Measurements from ENCODE around the gene EFEMP2. TPM values are rescaled to one million over a fixed set of nuclear protein-coding genes. Genes with fewer than 3 reads are reported as not detected.
"Not testable (repeated sequence)": the region's sequence is repeated elsewhere in the genome, so short reads cannot be mapped to it uniquely, and the experiment has no call there.

EFEMP2 gene
- total RNA-seq, 1 donor from 2014 or later = 35.0 TPM

DNA sequence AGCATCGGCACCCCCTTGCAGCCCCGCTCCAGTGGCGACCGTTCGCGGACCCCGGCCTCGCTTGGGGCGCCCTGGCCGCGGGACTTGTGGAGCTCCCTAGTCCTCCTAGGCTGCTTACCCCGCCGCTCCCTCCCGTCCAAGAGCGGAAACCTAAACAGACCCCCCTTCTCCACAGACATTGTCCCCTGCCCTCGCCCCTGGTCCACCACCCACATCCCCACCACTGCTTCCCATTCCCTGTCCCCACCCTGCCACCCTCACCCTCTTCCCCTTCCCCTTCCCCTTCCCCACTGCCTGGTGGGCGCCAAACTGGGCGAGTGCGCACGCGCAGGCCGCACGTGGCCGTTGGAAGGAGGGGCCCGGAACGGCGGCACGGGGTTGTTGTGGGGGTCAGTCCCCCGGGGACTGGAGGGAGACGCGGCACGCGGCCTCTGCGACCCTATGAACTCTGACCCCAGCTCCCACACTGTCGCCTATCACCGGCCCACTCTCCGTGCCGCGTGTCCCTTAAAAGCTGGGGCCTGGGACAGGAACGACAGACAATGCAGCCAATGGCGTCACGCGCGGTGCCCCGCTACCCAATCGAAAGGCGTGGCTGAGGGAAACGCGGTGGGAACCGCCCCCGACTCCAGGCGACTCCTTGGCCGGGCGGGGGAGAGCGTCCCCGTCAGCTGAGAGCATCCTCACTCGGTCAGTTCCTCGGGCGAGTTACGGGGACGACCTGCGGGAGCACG lies 39.1 kb downstream of the EFEMP2 start, which contains the start of gene SNX32:
SNX32 (plus strand) TSS at position 667 of the 734 bp plus-strand sequence. CDS start 103 bp downstream, outside the sequence.
- Histone ChIP-seq H3K9me3 (ENCODE audit: control insufficient read depth in 3 of 3, low read length in 3 of 3) (no peaks in the 10 kb centered on the region), H3K9ac (ENCODE audit: low read depth in 1 of 3, low read length in 3 of 3) (peak within 1 kb of the TSS in 2 of 3 donors; percentile 40 to 73), H3K27me3 (ENCODE audit: control insufficient read depth in 3 of 3, insufficient read depth in 3 of 3, low read length in 3 of 3) (peaks cover 0 to 19% (median 10%) of the 10 kb centered on the region in 3 donors), H3K36me3 (ENCODE audit: control insufficient read depth in 3 of 3, insufficient read depth in 3 of 3, low read length in 3 of 3) (no peaks in the 10 kb centered on the region), H3K4me3 (ENCODE audit: low read length in 3 of 3) (peak within 1 kb of the TSS; percentile 70 to 88 (median 81)), H3K4me1 (ENCODE audit: control insufficient read depth in 3 of 3, insufficient read depth in 3 of 3, low read length in 3 of 3) (peaks cover 8 to 22% (median 16%) of the 10 kb centered on the region in 3 donors), H3K27ac (ENCODE audit: low read depth, low read length) (no peak within 1 kb of the TSS)

DNA sequence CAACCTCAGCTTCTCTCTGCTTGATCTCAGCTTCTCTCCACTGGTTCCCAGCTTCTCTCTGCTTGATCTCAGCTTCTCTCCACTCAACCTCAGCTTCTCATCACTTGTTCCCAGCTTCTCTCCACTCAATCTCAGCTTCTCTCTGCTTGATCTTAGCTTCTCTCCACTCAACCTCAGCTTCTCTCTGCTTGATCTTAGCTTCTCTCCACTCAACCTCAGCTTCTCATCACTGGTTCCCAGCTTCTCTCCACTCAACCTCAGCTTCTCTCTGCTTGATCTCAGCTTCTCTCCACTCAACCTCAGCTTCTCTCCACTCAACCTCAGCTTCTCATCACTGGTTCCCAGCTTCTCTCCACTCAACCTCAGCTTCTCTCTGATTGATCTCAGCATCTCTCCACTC lies 40.4 kb downstream of the EFEMP2 start:
- H3K36me3 ChIP-seq (ENCODE audit: control insufficient read depth in 3 of 3, insufficient read depth in 3 of 3, low read length in 3 of 3); H3K27ac ChIP-seq (ENCODE audit: low read depth, low read length); H3K9ac ChIP-seq (ENCODE audit: low read depth in 1 of 3, low read length in 3 of 3); H3K4me3 ChIP-seq (ENCODE audit: low read length in 3 of 3); H3K9me3 ChIP-seq (ENCODE audit: control insufficient read depth in 3 of 3, low read length in 3 of 3): not testable (repeated sequence)
- H3K27me3 ChIP-seq (ENCODE audit: control insufficient read depth in 3 of 3, insufficient read depth in 3 of 3, low read length in 3 of 3) = peaks cover 0 to 19% (median 10%) of the 10 kb centered on the region in 3 donors
- H3K4me1 ChIP-seq (ENCODE audit: control insufficient read depth in 3 of 3, insufficient read depth in 3 of 3, low read length in 3 of 3) = peaks cover 8 to 22% (median 16%) of the 10 kb centered on the region in 3 donors

DNA sequence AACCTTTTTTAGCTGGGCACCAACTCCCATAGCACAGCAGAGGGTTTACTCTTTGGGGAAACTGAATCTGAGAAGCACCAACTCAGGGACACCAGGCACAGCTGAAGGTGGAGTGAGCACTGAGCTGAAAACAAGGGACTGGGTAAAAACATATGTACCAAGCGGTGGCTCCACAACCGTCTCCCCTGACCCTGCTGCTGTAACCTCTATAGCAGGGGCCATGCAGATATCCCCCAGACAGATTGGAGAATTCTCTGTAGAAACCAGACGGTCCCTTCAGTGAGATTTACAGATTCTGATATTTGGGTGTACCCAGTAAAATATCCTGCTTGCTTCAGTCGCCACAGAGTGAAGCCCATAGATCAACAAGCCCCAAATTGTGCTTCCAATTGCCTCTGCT lies 43.1 kb downstream of the EFEMP2 start:
- peaks cover 0 to 8% (median 7%) of the 10 kb centered on the region in 3 donors for H3K27me3 ChIP-seq (ENCODE audit: control insufficient read depth in 3 of 3, insufficient read depth in 3 of 3, low read length in 3 of 3)
- H3K4me1 ChIP-seq (ENCODE audit: control insufficient read depth in 3 of 3, insufficient read depth in 3 of 3, low read length in 3 of 3) = peaks cover 7 to 17% (median 15%) of the 10 kb centered on the region in 3 donors
- H3K9ac ChIP-seq (ENCODE audit: low read depth in 1 of 3, low read length in 3 of 3) = no peak overlapping the region
- no peaks in the 10 kb centered on the region for H3K9me3 ChIP-seq (ENCODE audit: control insufficient read depth in 3 of 3, low read length in 3 of 3)
- H3K4me3 ChIP-seq (ENCODE audit: low read length in 3 of 3) = no peak overlapping the region
- H3K36me3 ChIP-seq (ENCODE audit: control insufficient read depth in 3 of 3, insufficient read depth in 3 of 3, low read length in 3 of 3) = no peaks in the 10 kb centered on the region
- no peak overlapping the region for H3K27ac ChIP-seq (ENCODE audit: low read depth, low read length)

DNA sequence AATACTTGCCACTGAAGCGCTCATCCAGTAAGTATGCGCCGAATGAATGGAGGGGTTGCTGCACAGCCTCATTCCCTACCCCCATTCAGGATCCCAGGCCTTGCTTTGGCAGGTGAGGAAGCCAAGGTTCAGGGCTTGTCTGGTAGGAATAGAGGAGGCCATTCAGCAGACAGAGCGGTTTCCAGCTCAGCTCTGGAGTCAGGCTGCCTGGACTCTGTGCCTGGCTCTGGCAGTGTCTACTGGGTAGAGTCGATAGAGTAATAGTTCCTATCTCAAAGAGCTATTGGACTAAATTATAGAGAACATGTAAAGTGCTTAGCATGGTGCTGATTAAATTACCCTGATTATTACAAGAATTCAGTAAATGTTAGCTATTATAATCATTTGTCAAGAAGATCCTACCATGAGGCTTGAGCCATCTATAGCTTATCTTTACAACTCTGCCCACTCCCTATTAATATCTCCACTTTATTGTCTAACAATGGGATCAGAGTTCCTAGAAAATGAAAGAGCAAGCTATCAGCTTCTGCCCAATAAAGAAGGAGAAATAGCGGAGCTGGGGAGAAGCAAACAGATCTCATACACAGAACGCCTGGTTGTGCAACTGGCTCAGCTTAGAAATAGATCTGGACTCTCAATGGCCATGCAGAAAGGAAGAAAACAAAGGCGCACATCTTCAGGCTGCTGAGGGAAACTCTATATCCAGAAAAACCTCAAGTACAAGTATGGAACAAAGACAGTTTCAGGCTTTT lies 45.4 kb downstream of the EFEMP2 start:
- H3K27ac ChIP-seq (ENCODE audit: low read depth, low read length) = no peak overlapping the region
- H3K4me1 ChIP-seq (ENCODE audit: control insufficient read depth in 3 of 3, insufficient read depth in 3 of 3, low read length in 3 of 3) = no peaks in the 10 kb centered on the region
- H3K9ac ChIP-seq (ENCODE audit: low read depth in 1 of 3, low read length in 3 of 3) = no peak overlapping the region
- no peak overlapping the region for H3K4me3 ChIP-seq (ENCODE audit: low read length in 3 of 3)
- no peaks in the 10 kb centered on the region for H3K9me3 ChIP-seq (ENCODE audit: control insufficient read depth in 3 of 3, low read length in 3 of 3)
- no peaks in the 10 kb centered on the region for H3K36me3 ChIP-seq (ENCODE audit: control insufficient read depth in 3 of 3, insufficient read depth in 3 of 3, low read length in 3 of 3)
- H3K27me3 ChIP-seq (ENCODE audit: control insufficient read depth in 3 of 3, insufficient read depth in 3 of 3, low read length in 3 of 3) = no peaks in the 10 kb centered on the region

DNA sequence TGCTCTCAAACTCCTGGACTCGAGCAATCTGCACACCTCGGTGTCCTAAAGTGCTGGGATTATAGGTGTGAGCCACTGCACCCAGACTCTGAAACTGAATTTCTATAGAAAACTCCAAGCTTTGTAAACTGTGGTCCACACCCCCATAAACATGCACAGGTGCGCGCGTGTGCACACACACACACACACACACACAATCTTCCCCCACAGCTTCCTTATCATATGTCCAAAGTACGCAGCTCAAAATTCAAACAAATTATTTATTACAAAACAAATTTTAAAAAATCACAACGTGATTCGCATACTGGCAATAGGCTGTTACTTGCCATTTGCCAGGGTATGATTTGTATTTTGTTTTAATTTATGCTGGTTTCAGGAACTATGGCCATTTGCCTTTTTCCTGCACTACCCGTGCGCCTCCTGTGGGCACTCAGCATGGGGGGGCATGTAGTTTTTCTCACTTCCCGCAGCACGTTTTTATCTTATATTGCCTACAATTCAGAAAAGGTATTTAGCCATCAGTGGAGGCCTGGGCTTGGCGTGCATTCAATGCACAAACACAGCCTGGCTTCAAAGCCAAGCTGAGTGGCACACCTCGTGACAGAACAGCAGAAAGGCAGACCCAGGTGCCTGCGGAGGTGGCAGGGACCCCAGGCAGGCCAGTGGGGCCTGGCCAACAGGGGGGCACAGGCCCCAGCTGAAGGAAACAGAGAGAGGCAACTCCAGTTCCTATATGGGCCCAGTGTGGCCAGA lies 49.6 kb downstream of the EFEMP2 start:
- Histone ChIP-seq H3K27me3 (ENCODE audit: control insufficient read depth in 3 of 3, insufficient read depth in 3 of 3, low read length in 3 of 3) (no peaks in the 10 kb centered on the region), H3K4me1 (ENCODE audit: control insufficient read depth in 3 of 3, insufficient read depth in 3 of 3, low read length in 3 of 3) (peaks cover 0 to 3% (median 2%) of the 10 kb centered on the region in 3 donors), H3K9ac (ENCODE audit: low read depth in 1 of 3, low read length in 3 of 3) (no peak overlapping the region), H3K9me3 (ENCODE audit: control insufficient read depth in 3 of 3, low read length in 3 of 3) (no peaks in the 10 kb centered on the region), H3K27ac (ENCODE audit: low read depth, low read length) (no peak overlapping the region), H3K4me3 (ENCODE audit: low read length in 3 of 3) (no peak overlapping the region), H3K36me3 (ENCODE audit: control insufficient read depth in 3 of 3, insufficient read depth in 3 of 3, low read length in 3 of 3) (no peaks in the 10 kb centered on the region)

DNA sequence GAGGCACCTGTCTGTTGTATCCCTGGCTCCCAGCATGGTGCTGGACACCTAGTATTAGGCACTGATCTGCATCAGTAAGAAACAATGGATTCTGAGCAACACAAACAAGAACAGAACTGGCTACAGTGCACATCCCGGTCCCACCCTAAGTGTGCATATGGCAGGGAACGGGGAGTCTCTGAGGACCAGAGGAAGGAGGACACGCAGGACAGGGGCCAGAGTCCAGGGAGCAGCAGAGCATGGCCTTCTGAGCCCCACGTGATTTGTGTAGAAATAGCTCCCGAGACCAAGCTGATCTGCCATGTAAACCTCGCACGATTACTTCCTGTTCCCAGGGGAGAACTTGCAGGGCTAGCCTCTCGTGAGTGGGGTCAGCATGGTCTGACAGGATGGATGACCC lies 51.5 kb downstream of the EFEMP2 start:
- Histone ChIP-seq H3K9me3 (ENCODE audit: control insufficient read depth in 3 of 3, low read length in 3 of 3) (no peaks in the 10 kb centered on the region), H3K27ac (ENCODE audit: low read depth, low read length) (no peak overlapping the region), H3K4me3 (ENCODE audit: low read length in 3 of 3) (no peak overlapping the region), H3K27me3 (ENCODE audit: control insufficient read depth in 3 of 3, insufficient read depth in 3 of 3, low read length in 3 of 3) (no peaks in the 10 kb centered on the region), H3K4me1 (ENCODE audit: control insufficient read depth in 3 of 3, insufficient read depth in 3 of 3, low read length in 3 of 3) (peaks cover 3 to 5% (median 5%) of the 10 kb centered on the region in 3 donors), H3K9ac (ENCODE audit: low read depth in 1 of 3, low read length in 3 of 3) (peak overlapping the region in 1 of 3 donors; percentile 16), H3K36me3 (ENCODE audit: control insufficient read depth in 3 of 3, insufficient read depth in 3 of 3, low read length in 3 of 3) (no peaks in the 10 kb centered on the region)

DNA sequence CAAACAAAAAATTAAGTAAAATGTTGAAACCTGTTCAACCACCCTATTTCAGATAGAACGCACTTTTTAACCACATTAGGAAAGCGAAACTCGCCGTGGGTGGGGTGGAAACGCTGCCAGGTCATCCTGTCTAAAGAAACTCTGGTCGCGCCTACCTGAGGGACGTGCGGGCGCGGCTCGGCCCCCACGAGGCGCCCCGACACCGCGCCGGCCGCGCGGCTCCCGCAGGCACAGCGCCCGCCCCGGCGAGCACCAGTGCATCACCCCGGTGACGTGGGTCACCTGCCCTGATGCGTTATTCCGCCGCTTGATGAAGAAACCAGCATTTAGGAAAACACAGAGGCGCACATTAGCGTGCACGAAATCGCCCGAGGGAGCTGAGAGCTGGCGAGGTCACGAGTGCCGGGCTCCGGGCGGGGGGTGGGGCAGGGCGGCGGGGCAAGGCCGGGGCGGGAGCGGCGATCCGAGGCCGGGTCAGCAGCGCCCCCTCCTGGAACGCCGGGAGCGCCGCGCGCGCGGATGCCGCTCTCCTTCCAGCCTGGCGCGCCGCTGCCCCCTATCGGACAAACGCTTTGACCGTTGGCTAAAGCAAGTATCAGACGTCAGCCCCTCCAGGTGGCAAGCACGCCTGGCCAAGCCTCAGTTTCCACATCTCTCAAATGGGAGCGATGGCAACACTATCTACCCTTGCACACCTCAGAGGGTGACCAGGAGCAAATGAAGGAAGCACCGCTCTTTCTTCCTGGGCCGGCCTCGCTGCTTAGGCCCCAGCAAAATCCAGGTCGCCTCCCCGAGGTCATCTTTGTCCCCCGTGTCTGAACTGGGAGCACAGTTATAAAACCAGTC lies 54.5 kb downstream of the EFEMP2 start:
- no peak overlapping the region for H3K27ac ChIP-seq (ENCODE audit: low read depth, low read length)
- H3K9me3 ChIP-seq (ENCODE audit: control insufficient read depth in 3 of 3, low read length in 3 of 3) = no peaks in the 10 kb centered on the region
- H3K27me3 ChIP-seq (ENCODE audit: control insufficient read depth in 3 of 3, insufficient read depth in 3 of 3, low read length in 3 of 3) = no peaks in the 10 kb centered on the region
- peak overlapping the region; percentile 65 to 92 (median 85) for H3K9ac ChIP-seq (ENCODE audit: low read depth in 1 of 3, low read length in 3 of 3)
- peak overlapping the region; percentile 71 to 89 (median 81) for H3K4me3 ChIP-seq (ENCODE audit: low read length in 3 of 3)
- peaks cover 3 to 7% (median 5%) of the 10 kb centered on the region in 3 donors for H3K4me1 ChIP-seq (ENCODE audit: control insufficient read depth in 3 of 3, insufficient read depth in 3 of 3, low read length in 3 of 3)
- peaks cover 0 to 2% (median 0%) of the 10 kb centered on the region in 3 donors for H3K36me3 ChIP-seq (ENCODE audit: control insufficient read depth in 3 of 3, insufficient read depth in 3 of 3, low read length in 3 of 3)

DNA sequence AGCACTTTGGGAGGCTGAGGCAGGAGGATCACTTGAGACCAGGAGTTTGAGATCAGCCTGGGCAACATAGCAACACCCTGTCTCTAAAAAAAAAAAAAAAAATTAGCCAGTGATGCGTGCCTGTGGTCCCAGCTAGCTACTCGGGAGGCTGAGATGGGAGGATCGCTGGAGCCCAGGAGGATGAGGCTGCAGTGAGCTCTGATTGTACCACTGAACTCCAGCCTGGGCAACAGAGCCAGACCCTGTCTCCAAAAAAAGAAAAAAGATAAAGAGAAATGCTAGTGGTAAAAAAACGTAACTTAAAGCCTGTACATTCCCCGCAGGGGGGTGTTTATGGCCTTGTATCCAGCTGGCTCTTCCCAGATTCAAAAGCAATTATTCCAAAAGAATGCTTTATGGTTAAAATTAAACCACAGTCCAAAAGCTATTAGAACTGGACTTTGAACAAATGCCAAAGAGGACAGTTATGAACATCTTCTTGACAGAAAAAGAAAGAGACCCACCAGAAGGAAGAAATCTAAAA lies 55.2 kb downstream of the EFEMP2 start:
- peak overlapping the region; percentile 71 to 89 (median 81) for H3K4me3 ChIP-seq (ENCODE audit: low read length in 3 of 3)

DNA sequence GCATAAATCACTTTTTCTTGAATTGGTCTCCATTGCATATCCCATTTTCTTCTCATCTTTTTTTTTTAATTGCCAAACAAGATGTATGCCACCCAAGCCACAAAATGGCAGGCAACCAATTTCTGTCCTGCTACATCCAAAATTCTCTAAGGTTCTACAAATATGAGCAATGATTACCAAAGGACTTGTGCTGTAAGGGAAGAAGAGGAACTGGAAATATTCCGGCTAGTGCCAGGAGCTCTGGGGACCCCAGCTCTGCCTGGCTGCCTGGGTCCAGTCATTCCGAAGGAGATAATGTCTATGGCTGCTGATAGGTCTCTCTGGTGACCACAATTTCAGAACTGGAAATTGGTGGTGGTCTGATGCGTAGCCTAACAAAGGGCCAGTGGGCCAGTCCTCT lies 55.9 kb downstream of the EFEMP2 start:
- no peak overlapping the region for H3K4me3 ChIP-seq (ENCODE audit: low read length in 3 of 3)
- H3K36me3 ChIP-seq (ENCODE audit: control insufficient read depth in 3 of 3, insufficient read depth in 3 of 3, low read length in 3 of 3) = peaks cover 0 to 2% (median 0%) of the 10 kb centered on the region in 3 donors
- peak overlapping the region in 1 of 3 donors; percentile 41 for H3K9ac ChIP-seq (ENCODE audit: low read depth in 1 of 3, low read length in 3 of 3)
- H3K27me3 ChIP-seq (ENCODE audit: control insufficient read depth in 3 of 3, insufficient read depth in 3 of 3, low read length in 3 of 3) = peaks cover 0 to 4% (median 2%) of the 10 kb centered on the region in 3 donors
- peaks cover 3 to 7% (median 5%) of the 10 kb centered on the region in 3 donors for H3K4me1 ChIP-seq (ENCODE audit: control insufficient read depth in 3 of 3, insufficient read depth in 3 of 3, low read length in 3 of 3)
- no peak overlapping the region for H3K27ac ChIP-seq (ENCODE audit: low read depth, low read length)
- H3K9me3 ChIP-seq (ENCODE audit: control insufficient read depth in 3 of 3, low read length in 3 of 3) = no peaks in the 10 kb centered on the region

More for the DNA sequence above, 55.2 kb downstream of the EFEMP2 start:
- Histone ChIP-seq H3K27ac (ENCODE audit: low read depth, low read length) (no peak overlapping the region), H3K9me3 (ENCODE audit: control insufficient read depth in 3 of 3, low read length in 3 of 3) (no peaks in the 10 kb centered on the region), H3K27me3 (ENCODE audit: control insufficient read depth in 3 of 3, insufficient read depth in 3 of 3, low read length in 3 of 3) (no peaks in the 10 kb centered on the region), H3K36me3 (ENCODE audit: control insufficient read depth in 3 of 3, insufficient read depth in 3 of 3, low read length in 3 of 3) (peaks cover 0 to 2% (median 0%) of the 10 kb centered on the region in 3 donors), H3K4me1 (ENCODE audit: control insufficient read depth in 3 of 3, insufficient read depth in 3 of 3, low read length in 3 of 3) (peaks cover 3 to 7% (median 5%) of the 10 kb centered on the region in 3 donors), H3K9ac (ENCODE audit: low read depth in 1 of 3, low read length in 3 of 3) (peak overlapping the region; percentile 65 to 92 (median 85))
